Transverse colon (tissue), 4 donors: ENCODE measurements around the gene ACSS1. TPM values are rescaled to one million over a fixed set of nuclear protein-coding genes. Genes with fewer than 3 reads are reported as not detected.

Experiments
- DNase-seq: peaks from one replicate; pipeline ENCODE4 v3.0.0-alpha.2; 2019
- H3K27ac ChIP-seq, 4 donors: fragments of 200-600 bp; sonication (generic); 2 replicates each; pipeline ENCODE4 v1.5.1; 2016 to 2018; ENCODE audit warnings: inconsistent platforms in 4 of 4
- H3K27me3 ChIP-seq: fragments of 200-600 bp; sonication (generic); 2 replicates; pipeline ENCODE4 v1.5.1; 2017; ENCODE audit warnings: inconsistent platforms
- H3K36me3 ChIP-seq, 4 donors: fragments of 200-600 bp; sonication (generic); 2 replicates each; pipeline ENCODE4 v1.5.1; 2017 to 2019; ENCODE audit warnings: inconsistent platforms in 4 of 4
- H3K4me1 ChIP-seq, 4 donors: fragments of 200-600 bp; sonication (generic); 2 replicates each; pipeline ENCODE4 v1.5.1; 2017 to 2020; ENCODE audit warnings: inconsistent platforms in 4 of 4
- H3K4me3 ChIP-seq, 4 donors: fragments of 200-600 bp; sonication (generic); 1 replicate in 1 of 4; 2 replicates in 3 of 4; pipeline versions ENCODE4 v1.5.1 to v1.6.1; 2017 to 2019; ENCODE audit warnings: inconsistent platforms in 4 of 4
- H3K9me3 ChIP-seq, 2 donors: fragments of 200-600 bp; sonication (generic); 2 replicates each; pipeline ENCODE4 v1.5.1; 2017 to 2019; ENCODE audit warnings: inconsistent platforms in 2 of 2
- EP300 ChIP-seq: sonication (generic); formaldehyde crosslinking; IDR thresholded peaks from one replicate; pipeline ENCODE4 v1.6.1; 2017; ENCODE audit warnings: antibody characterized with exemption, low read depth
- POLR2A ChIP-seq: fragments of 450-650 bp; IDR thresholded peaks from one replicate; pipeline ENCODE4 v1.6.1; 2016; ENCODE audit warnings: antibody characterized with exemption, mild to moderate bottlenecking, moderate library complexity
- POLR2AphosphoS5 ChIP-seq, 3 donors: sonication (generic); formaldehyde crosslinking; IDR thresholded peaks; one replicate each; pipeline ENCODE4 v1.6.1; 2016; ENCODE audit warnings: antibody characterized with exemption in 3 of 3
- WGBS, 2 donors: methylation state at CpG; one replicate each; pipeline ENCODE4 v1.1.5; 2018; ENCODE audit warnings: low coverage in 1 of 2; 5-methylcytosine and 5-hydroxymethylcytosine counted together
- in situ Hi-C, 4 donors: fragments of 200-750 bp; cut with MboI; loops; one replicate each; pipeline versions ENCODE4 v1.15.0 to v1.15.1; 2017; ENCODE audit warnings: low sequenced_read_pairs in 3 of 4, low pct_ligation_motif_present in 1 of 4, low pct_unique_long_range_greater_than_20kb in 1 of 4
- intact Hi-C: fragments of 100-400 bp; cut with DNase I; formaldehyde crosslinking; loops from one replicate; pipeline ENCODE4 v1.15.1; 2023; ENCODE audit warnings: low total_unique reads
- total RNA-seq, 4 donors: library from RNA; depleted of rRNA; stranded (reverse); fragments of >200 nt; gene quantifications; one replicate each; pipeline ENCODE4 v1.1.0, GENCODE V29; 2016
- TF ChIP-seq, protein P1 (sequence below), 5 experiments: fragments of 200-600 bp in 3 of 5; fragments of 450-650 bp in 2 of 5; sonication (generic) in 3 of 5; IDR thresholded peaks; 1 replicate in 2 of 5; 2 replicates in 3 of 5; pipeline ENCODE4 v1.5.1; 2016 to 2017; ENCODE audit warnings: antibody characterized with exemption in 5 of 5, inconsistent platforms in 3 of 5, mild to moderate bottlenecking in 2 of 5, moderate library complexity in 1 of 5

Gene ACSS1
- total RNA-seq, 4 donors from 2014 or later, result 30.3 to 64.7 (median 51.6) TPM

GRCh38 chr20:25077610-25078169, 19.8 kb upstream of the ACSS1 start:
- H3K27ac ChIP-seq, result no peak overlapping the region
- TF ChIP-seq EP300 (no peak), POLR2A (no peak), POLR2AphosphoS5 (IDR thresholded peaks at IDR 0.05) (no peak)
- TF ChIP-seq, protein P1, sequence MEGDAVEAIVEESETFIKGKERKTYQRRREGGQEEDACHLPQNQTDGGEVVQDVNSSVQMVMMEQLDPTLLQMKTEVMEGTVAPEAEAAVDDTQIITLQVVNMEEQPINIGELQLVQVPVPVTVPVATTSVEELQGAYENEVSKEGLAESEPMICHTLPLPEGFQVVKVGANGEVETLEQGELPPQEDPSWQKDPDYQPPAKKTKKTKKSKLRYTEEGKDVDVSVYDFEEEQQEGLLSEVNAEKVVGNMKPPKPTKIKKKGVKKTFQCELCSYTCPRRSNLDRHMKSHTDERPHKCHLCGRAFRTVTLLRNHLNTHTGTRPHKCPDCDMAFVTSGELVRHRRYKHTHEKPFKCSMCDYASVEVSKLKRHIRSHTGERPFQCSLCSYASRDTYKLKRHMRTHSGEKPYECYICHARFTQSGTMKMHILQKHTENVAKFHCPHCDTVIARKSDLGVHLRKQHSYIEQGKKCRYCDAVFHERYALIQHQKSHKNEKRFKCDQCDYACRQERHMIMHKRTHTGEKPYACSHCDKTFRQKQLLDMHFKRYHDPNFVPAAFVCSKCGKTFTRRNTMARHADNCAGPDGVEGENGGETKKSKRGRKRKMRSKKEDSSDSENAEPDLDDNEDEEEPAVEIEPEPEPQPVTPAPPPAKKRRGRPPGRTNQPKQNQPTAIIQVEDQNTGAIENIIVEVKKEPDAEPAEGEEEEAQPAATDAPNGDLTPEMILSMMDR (IDR thresholded peaks at IDR 0.05), result no peak
- H3K9me3 ChIP-seq, result no peaks in the 10 kb centered on the region
- WGBS, 2 donors, result 38 to 50% methylated on average over 1 to 38 of the region's 38 CpGs
- intact Hi-C loops, result no loop called here
- no peak for DNase-seq
- H3K4me3 ChIP-seq, result peak overlapping the region in 3 of 4 donors; percentile 10 to 41 (median 12)
- in situ Hi-C loops, result no loop called here
- H3K36me3 ChIP-seq, result no peaks in the 10 kb centered on the region
- H3K27me3 ChIP-seq, result peaks cover 81% of the 10 kb centered on the region
- peaks cover 4 to 28% (median 23%) of the 10 kb centered on the region in 4 donors for H3K4me1 ChIP-seq

DNA sequence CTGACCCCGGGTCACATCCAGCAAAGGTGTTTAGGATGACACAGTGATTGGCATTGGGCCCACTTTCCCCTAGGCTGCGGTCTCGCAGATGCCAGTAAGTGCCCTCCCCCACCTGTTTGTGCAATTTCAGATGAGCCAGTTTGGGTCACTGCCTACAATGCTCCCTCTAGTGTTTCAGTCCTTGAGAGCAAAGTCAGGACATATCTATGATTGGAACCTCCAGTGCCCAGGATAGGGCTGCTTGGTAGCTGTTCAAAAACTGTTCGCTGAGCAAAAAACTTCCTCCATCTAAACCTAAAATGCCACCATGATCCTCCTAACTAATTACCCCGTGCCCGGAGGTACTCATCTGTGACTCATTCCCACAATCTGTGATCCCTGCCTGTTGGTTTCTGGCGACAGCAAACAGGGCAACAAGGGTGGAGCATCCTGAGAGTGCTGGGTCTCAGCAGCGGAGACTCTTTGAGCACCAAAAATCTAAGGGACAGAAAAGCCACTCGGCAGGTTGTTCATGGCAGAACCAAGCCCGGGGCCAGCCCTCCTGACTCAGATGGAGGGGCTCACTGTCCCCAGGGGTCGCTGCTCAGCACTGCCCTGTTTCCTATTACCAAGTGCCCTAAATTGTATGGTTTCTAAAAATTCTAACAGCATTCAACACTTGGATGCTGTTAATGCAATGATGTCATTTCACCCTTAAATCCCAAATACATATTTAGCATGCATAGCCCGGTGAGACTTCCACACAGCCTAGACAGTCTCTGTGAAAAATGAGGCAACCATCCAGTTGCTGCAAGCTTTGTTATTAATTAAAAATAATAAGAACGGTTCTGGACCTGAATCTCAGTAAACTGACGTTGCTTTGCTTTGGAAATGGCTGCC, 19.0 kb upstream of the ACSS1 start:
- H3K36me3 ChIP-seq, result no peaks in the 10 kb centered on the region
- 40 to 42% methylated on average over 2 to 14 of the region's 14 CpGs for WGBS, 2 donors
- in situ Hi-C loops (no loop called here), intact Hi-C loops (no loop called here)
- peaks cover 4 to 28% (median 23%) of the 10 kb centered on the region in 4 donors for H3K4me1 ChIP-seq
- H3K9me3 ChIP-seq, result no peaks in the 10 kb centered on the region
- peak overlapping the region in 2 of 4 donors; percentile 12 to 41 for H3K4me3 ChIP-seq
- DNase-seq, result peak; percentile 53
- no peak for TF ChIP-seq EP300
- no peak for TF ChIP-seq POLR2AphosphoS5 (IDR thresholded peaks at IDR 0.05)
- no peak for TF ChIP-seq POLR2A
- TF ChIP-seq, protein P1 (IDR thresholded peaks at IDR 0.05), result peak in 4 of 5 experiments; percentile 4 to 15 (median 11)
- peaks cover 80% of the 10 kb centered on the region for H3K27me3 ChIP-seq
- no peak overlapping the region for H3K27ac ChIP-seq

DNA sequence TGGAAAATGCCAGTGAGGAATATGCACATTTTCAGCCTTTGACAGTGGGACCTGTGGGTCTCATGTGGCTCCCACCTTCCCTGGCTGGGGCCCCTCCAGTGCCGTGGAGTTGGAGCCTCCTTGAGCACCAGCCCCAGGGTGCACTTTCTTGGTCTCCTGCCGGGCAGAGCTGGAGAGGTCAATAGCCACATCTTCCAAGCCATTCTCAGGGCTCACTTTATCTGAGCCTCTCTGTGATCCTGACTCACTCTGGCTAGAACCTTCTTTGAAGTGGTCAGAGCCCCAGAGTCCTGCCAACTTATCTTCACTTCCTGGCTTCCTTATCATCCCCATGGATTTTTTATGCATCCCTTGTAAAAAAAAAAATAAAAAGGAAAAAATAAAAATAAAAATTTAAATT, 18.3 kb upstream of the ACSS1 start:
- H3K27ac ChIP-seq, result no peak overlapping the region
- no peak for TF ChIP-seq POLR2AphosphoS5 (IDR thresholded peaks at IDR 0.05)
- TF ChIP-seq, protein P1 (IDR thresholded peaks at IDR 0.05), result no peak
- no peak for TF ChIP-seq EP300
- TF ChIP-seq POLR2A, result no peak
- H3K4me1 ChIP-seq, result peaks cover 1 to 22% (median 16%) of the 10 kb centered on the region in 4 donors
- intact Hi-C loops (no loop called here), in situ Hi-C loops (no loop called here)
- H3K9me3 ChIP-seq, result no peaks in the 10 kb centered on the region
- peaks cover 80% of the 10 kb centered on the region for H3K27me3 ChIP-seq
- no peak for DNase-seq
- H3K36me3 ChIP-seq, result no peaks in the 10 kb centered on the region
- 93% methylated on average over 2 of the region's 2 CpGs; no CpG with 5 or more reads in 1 of the 2 donors for WGBS, 2 donors
- no peak overlapping the region for H3K4me3 ChIP-seq

DNA sequence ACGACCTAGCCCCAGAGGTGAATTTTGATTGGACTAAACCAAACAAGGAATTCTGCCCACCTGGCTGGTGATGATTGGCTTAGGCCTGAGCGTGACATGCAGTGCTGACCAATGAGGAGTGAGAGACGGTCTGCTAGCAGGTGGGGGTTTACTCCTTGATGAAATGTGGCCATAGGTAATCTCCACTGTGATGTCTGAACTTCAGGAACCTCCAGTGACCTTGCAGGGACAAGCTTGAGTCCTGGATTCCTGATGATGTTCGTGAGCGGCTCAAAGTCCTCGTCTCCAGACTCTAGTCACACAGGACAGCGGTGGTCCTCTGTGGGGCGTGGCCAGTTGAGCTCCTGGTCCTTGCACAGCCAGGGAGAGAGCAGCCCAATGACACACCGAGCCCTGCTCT, 15.6 kb upstream of the ACSS1 start:
- no peak for DNase-seq
- H3K4me3 ChIP-seq, result no peak overlapping the region
- 69 to 72% methylated on average over 3 to 9 of the region's 9 CpGs for WGBS, 2 donors
- H3K36me3 ChIP-seq, result no peaks in the 10 kb centered on the region
- intact Hi-C loops (no loop called here), in situ Hi-C loops (loop anchor here in 1 of 4 donors (25.0 kb wide), 1 partner anchor 314 kb away; the partner anchor contains the start of gene ABHD12)
- peaks cover 75% of the 10 kb centered on the region for H3K27me3 ChIP-seq
- TF ChIP-seq POLR2AphosphoS5 (IDR thresholded peaks at IDR 0.05) (no peak), EP300 (no peak), POLR2A (no peak)
- TF ChIP-seq, protein P1 (IDR thresholded peaks at IDR 0.05), result no peak
- no peaks in the 10 kb centered on the region for H3K9me3 ChIP-seq
- H3K4me1 ChIP-seq, result peaks cover 0 to 15% (median 11%) of the 10 kb centered on the region in 4 donors
- H3K27ac ChIP-seq, result no peak overlapping the region
